Activated CD4-positive, alpha-beta T cell treated with anti-CD3 and anti-CD28 coated beads for 1 hour (primary cell): ENCODE results near the gene GON7.

ENCODE experiments used
- DNase-seq: peaks from one replicate; pipeline ENCODE4 v3.0.0-alpha.2; 2020

GON7 gene

DNA sequence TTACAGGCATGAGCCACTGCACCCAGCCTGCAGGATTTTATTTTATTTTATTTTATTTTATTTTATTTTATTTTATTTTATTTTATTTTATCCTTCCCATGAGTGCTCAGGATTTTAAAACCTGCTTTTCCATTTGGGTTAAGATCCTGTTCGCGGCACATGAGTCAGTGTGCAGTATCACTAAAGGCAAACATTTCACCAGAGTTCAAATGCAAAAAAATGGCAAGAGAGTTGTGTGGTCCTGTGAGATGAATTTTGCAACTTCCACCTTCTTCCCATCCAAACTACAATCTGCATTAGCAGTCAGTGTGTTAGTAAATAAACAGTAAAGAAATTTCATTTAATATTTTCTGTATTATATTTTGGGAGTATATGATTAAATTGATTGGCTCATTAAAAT is 51.2 kb downstream of the GON7 start:
- no peak for DNase-seq

DNA sequence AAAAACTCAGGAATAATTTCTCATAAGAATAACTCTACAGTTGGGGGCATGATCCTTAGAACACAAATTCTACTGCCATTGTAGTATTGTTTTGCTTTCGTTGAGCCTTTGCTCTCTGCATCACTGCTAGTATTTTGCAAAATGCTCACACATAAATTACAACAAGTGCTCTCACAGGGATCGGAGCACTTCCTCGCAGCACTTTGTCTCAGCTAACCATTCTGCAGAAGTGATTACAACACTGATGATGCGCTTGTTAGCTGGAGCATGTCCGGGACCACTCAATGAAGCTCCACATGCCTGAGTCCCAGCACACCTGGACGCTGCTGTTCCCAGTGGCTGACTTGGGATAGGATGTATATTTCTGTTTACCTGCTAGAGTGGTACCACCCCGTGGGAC is 53.7 kb downstream of the GON7 start:
- no peak for DNase-seq
